GM19452 (cell line): ENCODE results near the gene CAMTA1.

Experiments
- ATAC-seq: cut with Tn5 transposase; IDR thresholded peaks from one replicate; pipeline ENCODE4 v1.9.1; 2021; ENCODE audit not compliant: unreplicated experiment

Gene CAMTA1

GRCh38 chr1:7022058-7022457 lies 236.8 kb downstream of the CAMTA1 start:
- no peak for ATAC-seq

- ATAC-seq = no peak
Measured at GRCh38 chr1:7025013-7025412, 239.8 kb downstream of the CAMTA1 start.

GRCh38 chr1:7026169-7026568 lies 240.9 kb downstream of the CAMTA1 start:
- ATAC-seq = no peak

GRCh38 chr1:7032992-7033391 lies 247.7 kb downstream of the CAMTA1 start:
- no peak for ATAC-seq

GRCh38 chr1:7036386-7036785 lies 251.1 kb downstream of the CAMTA1 start:
- no peak for ATAC-seq

GRCh38 chr1:7039590-7040220 lies 254.5 kb downstream of the CAMTA1 start:
- ATAC-seq = no peak

GRCh38 chr1:7040969-7041695 lies 255.9 kb downstream of the CAMTA1 start:
- ATAC-seq = no peak

- ATAC-seq = no peak
Measured at GRCh38 chr1:7042322-7043190, 257.3 kb downstream of the CAMTA1 start.

GRCh38 chr1:7043191-7043549 lies 257.9 kb downstream of the CAMTA1 start:
- no peak for ATAC-seq

- ATAC-seq = no peak
Measured at GRCh38 chr1:7043719-7044535, 258.7 kb downstream of the CAMTA1 start.

- no peak for ATAC-seq
Measured at GRCh38 chr1:7045897-7046296, 260.6 kb downstream of the CAMTA1 start.

GRCh38 chr1:7046314-7046713 lies 261.1 kb downstream of the CAMTA1 start:
- no peak for ATAC-seq

- ATAC-seq = no peak
Measured at GRCh38 chr1:7046891-7047290, 261.6 kb downstream of the CAMTA1 start.

GRCh38 chr1:7047866-7048265 lies 262.6 kb downstream of the CAMTA1 start:
- no peak for ATAC-seq

- ATAC-seq = no peak
Measured at GRCh38 chr1:7048395-7048794, 263.1 kb downstream of the CAMTA1 start.

GRCh38 chr1:7049913-7050625 lies 264.8 kb downstream of the CAMTA1 start:
- ATAC-seq = no peak

GRCh38 chr1:7050751-7051665 lies 265.8 kb downstream of the CAMTA1 start:
- no peak for ATAC-seq

- ATAC-seq = no peak
Measured at GRCh38 chr1:7052701-7053100, 267.4 kb downstream of the CAMTA1 start.

- ATAC-seq = no peak
Measured at GRCh38 chr1:7060745-7061144, 275.5 kb downstream of the CAMTA1 start.
